GM23338 (cell line): Measurements from ENCODE around the gene CMC1. TPM values are rescaled to one million over a fixed set of nuclear protein-coding genes. Genes with fewer than 3 reads are reported as not detected.

Experiments used
- ATAC-seq: fragments of 200-7000 bp; cut with Tn5 transposase; 3 replicates; pipeline ENCODE4 v1.9.1; 2020
- DNase-seq: peaks from one replicate; pipeline ENCODE4 v3.0.0-alpha.2; 2015; ENCODE audit warnings: low spot score
- H2AFZ ChIP-seq: fragments of 200-600 bp; sonication (generic); 2 replicates; pipeline ENCODE4 v1.8.0; 2016; ENCODE audit warnings: antibody characterized with exemption, mild to moderate bottlenecking, moderate library complexity
- H3F3A ChIP-seq: fragments of 200-600 bp; sonication (generic); replicated peaks from 2 replicates; pipeline ENCODE4 v1.8.0; 2017; ENCODE audit warnings: antibody characterized with exemption, mixed run types, low read depth
- H3K27ac ChIP-seq: fragments of 200-600 bp; sonication (generic); 2 replicates; pipeline ENCODE4 v1.6.1; 2016; ENCODE audit warnings: low read depth
- H3K27me3 ChIP-seq: fragments of 200-600 bp; sonication (generic); 2 replicates; pipeline ENCODE4 v1.8.0; 2016; ENCODE audit warnings: mild to moderate bottlenecking, mixed run types, moderate library complexity; ENCODE audit not compliant: insufficient read depth
- H3K36me3 ChIP-seq: fragments of 200-600 bp; sonication (generic); 2 replicates; pipeline ENCODE4 v1.8.0; 2016; ENCODE audit warnings: mild to moderate bottlenecking; ENCODE audit not compliant: insufficient read depth
- H3K4me1 ChIP-seq: fragments of 200-600 bp; sonication (generic); 2 replicates; pipeline ENCODE4 v1.8.0; 2016; ENCODE audit warnings: mild to moderate bottlenecking, moderate library complexity; ENCODE audit not compliant: insufficient read depth
- H3K4me2 ChIP-seq: fragments of 200-600 bp; sonication (generic); 2 replicates; pipeline ENCODE4 v1.7.1; 2017; ENCODE audit warnings: mixed run types
- H3K4me3 ChIP-seq: fragments of 200-600 bp; sonication (generic); 2 replicates; pipeline ENCODE4 v1.6.1; 2016; ENCODE audit warnings: mixed run types
- H3K79me2 ChIP-seq: fragments of 200-600 bp; sonication (generic); replicated peaks from 2 replicates; pipeline ENCODE4 v1.8.0; 2017; ENCODE audit warnings: mild to moderate bottlenecking; ENCODE audit not compliant: insufficient read depth
- H3K9me2 ChIP-seq: fragments of 200-600 bp; sonication (generic); 2 replicates; pipeline ENCODE4 v1.8.0; 2017; ENCODE audit not compliant: insufficient read depth
- H4K20me1 ChIP-seq: fragments of 200-600 bp; sonication (generic); replicated peaks from 2 replicates; pipeline ENCODE4 v1.8.0; 2017; ENCODE audit warnings: mild to moderate bottlenecking; ENCODE audit not compliant: insufficient read depth
- H3K27ac Mint-ChIP-seq: 2 replicates; pipeline ENCODE4 v1.8.0; 2020; ENCODE audit warnings: inconsistent platforms, mild to moderate bottlenecking, moderate library complexity, mixed read lengths
- H3K27me3 Mint-ChIP-seq: 3 replicates; pipeline ENCODE4 v1.8.0; 2022; ENCODE audit warnings: low read depth, mild to moderate bottlenecking, moderate library complexity, mixed read lengths, inconsistent platforms; ENCODE audit not compliant: insufficient read depth, poor library complexity
- H3K36me3 Mint-ChIP-seq: 3 replicates; pipeline ENCODE4 v1.8.0; 2021; ENCODE audit warnings: low read depth, mild to moderate bottlenecking, inconsistent platforms, moderate library complexity, mixed read lengths
- H3K4me1 Mint-ChIP-seq: 3 replicates; pipeline ENCODE4 v1.8.0; 2020; ENCODE audit warnings: mild to moderate bottlenecking, inconsistent platforms, mixed read lengths
- H3K4me3 Mint-ChIP-seq: 3 replicates; pipeline ENCODE4 v1.8.0; 2021; ENCODE audit warnings: moderate library complexity, mild to moderate bottlenecking, inconsistent platforms, mixed read lengths
- H3K9me3 Mint-ChIP-seq: 3 replicates; pipeline ENCODE4 v1.8.0; 2020; ENCODE audit warnings: moderate library complexity, mild to moderate bottlenecking, inconsistent platforms, mixed read lengths
- CREB1 ChIP-seq: fragments of 250-450 bp; sonication (Bioruptor Pico); IDR thresholded peaks from 2 replicates; pipeline ENCODE4 v1.5.0; 2020; ENCODE audit warnings: low read depth, mild to moderate bottlenecking, moderate library complexity
- polyA plus RNA-seq: library from polyadenylated mRNA; unstranded; fragments of >200 nt; fragmentation: Nextera tagmentation; extraction: Ambion mirVana; gene quantifications from 2 replicates; pipeline ENCODE4 v1.2.1, GENCODE V29; 2016
- total RNA-seq: library from RNA; depleted of rRNA; stranded (reverse); fragments of >200 nt; shearing (Covaris generic); gene quantifications from 2 replicates; pipeline ENCODE4 v1.2.3, GENCODE V29; 2014
- TF ChIP-seq, protein P1 (sequence below): fragments of 250-450 bp; sonication (Bioruptor Pico); IDR thresholded peaks from 2 replicates; pipeline ENCODE4 v1.5.0; 2020; ENCODE audit warnings: mild to moderate bottlenecking, moderate library complexity
- TF ChIP-seq, protein P2 (sequence below): IDR thresholded peaks from 2 replicates; pipeline ENCODE4 v1.6.1; 2016; ENCODE audit warnings: antibody characterized with exemption

CMC1 gene
- total and polyA plus RNA-seq, 2 experiments from 2014 or later = 9.2 to 144 TPM

DNA sequence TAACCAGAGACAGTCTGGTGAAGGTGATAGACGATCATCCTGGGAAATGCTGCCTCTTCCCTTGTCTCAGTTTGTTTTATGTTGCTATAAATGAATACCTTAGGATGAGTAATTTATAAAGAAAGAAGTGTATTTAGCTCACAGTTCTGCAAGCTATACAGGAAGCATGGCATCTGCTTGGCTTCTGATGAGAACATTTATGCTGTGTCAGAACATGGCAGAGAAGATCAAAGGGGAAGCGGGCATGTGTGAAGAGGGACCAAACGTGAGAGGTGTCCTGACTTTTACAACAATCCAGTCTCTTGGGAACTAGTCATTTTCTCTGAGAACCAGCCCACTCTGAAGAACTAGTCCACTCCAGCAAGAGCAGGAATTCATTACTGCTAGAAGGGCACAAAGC is 9.6 kb downstream of the CMC1 start:
- Histone ChIP-seq H3K4me3 (no peak overlapping the region), H3K36me3 (no peaks in the 10 kb centered on the region), H3K9me2 (no peaks in the 10 kb centered on the region), H3K27me3 (no peaks in the 10 kb centered on the region), H2AFZ (no peak overlapping the region), H3K27ac (no peak overlapping the region), H4K20me1 (0 out of 2 replicates have a peak, but pooled peaks cover 5% of the 10 kb centered on the region), H3K4me1 (peaks cover 49% of the 10 kb centered on the region), H3F3A (no peaks in the 10 kb centered on the region), H3K79me2 (peaks cover 38% of the 10 kb centered on the region), H3K4me2 (no peak overlapping the region)
- Mint-ChIP-seq H3K9me3 (no peaks in the 10 kb centered on the region), H3K36me3 (no peaks in the 10 kb centered on the region), H3K27me3 (peaks cover 1% of the 10 kb centered on the region), H3K4me1 (peaks cover 57% of the 10 kb centered on the region), H3K4me3 (no peak overlapping the region), H3K27ac (no peak overlapping the region)
- TF ChIP-seq, protein P1, sequence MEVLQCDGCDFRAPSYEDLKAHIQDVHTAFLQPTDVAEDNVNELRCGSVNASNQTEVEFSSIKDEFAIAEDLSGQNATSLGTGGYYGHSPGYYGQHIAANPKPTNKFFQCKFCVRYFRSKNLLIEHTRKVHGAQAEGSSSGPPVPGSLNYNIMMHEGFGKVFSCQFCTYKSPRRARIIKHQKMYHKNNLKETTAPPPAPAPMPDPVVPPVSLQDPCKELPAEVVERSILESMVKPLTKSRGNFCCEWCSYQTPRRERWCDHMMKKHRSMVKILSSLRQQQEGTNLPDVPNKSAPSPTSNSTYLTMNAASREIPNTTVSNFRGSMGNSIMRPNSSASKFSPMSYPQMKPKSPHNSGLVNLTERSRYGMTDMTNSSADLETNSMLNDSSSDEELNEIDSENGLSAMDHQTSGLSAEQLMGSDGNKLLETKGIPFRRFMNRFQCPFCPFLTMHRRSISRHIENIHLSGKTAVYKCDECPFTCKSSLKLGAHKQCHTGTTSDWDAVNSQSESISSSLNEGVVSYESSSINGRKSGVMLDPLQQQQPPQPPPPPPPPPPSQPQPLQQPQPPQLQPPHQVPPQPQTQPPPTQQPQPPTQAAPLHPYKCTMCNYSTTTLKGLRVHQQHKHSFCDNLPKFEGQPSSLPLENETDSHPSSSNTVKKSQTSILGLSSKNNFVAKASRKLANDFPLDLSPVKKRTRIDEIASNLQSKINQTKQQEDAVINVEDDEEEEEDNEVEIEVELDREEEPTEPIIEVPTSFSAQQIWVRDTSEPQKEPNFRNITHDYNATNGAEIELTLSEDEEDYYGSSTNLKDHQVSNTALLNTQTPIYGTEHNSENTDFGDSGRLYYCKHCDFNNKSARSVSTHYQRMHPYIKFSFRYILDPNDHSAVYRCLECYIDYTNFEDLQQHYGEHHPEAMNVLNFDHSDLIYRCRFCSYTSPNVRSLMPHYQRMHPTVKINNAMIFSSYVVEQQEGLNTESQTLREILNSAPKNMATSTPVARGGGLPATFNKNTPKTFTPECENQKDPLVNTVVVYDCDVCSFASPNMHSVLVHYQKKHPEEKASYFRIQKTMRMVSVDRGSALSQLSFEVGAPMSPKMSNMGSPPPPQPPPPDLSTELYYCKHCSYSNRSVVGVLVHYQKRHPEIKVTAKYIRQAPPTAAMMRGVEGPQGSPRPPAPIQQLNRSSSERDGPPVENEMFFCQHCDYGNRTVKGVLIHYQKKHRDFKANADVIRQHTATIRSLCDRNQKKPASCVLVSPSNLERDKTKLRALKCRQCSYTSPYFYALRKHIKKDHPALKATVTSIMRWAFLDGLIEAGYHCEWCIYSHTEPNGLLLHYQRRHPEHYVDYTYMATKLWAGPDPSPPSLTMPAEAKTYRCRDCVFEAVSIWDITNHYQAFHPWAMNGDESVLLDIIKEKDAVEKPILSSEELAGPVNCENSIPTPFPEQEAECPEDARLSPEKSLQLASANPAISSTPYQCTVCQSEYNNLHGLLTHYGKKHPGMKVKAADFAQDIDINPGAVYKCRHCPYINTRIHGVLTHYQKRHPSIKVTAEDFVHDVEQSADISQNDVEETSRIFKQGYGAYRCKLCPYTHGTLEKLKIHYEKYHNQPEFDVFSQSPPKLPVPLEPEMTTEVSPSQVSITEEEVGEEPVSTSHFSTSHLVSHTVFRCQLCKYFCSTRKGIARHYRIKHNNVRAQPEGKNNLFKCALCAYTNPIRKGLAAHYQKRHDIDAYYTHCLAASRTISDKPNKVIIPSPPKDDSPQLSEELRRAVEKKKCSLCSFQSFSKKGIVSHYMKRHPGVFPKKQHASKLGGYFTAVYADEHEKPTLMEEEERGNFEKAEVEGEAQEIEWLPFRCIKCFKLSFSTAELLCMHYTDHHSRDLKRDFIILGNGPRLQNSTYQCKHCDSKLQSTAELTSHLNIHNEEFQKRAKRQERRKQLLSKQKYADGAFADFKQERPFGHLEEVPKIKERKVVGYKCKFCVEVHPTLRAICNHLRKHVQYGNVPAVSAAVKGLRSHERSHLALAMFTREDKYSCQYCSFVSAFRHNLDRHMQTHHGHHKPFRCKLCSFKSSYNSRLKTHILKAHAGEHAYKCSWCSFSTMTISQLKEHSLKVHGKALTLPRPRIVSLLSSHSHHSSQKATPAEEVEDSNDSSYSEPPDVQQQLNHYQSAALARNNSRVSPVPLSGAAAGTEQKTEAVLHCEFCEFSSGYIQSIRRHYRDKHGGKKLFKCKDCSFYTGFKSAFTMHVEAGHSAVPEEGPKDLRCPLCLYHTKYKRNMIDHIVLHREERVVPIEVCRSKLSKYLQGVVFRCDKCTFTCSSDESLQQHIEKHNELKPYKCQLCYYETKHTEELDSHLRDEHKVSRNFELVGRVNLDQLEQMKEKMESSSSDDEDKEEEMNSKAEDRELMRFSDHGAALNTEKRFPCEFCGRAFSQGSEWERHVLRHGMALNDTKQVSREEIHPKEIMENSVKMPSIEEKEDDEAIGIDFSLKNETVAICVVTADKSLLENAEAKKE (CRISPR knock-in tag) = no peak
- no peak for TF ChIP-seq CREB1
- DNase-seq (no peak), ATAC-seq (no peak)

DNA sequence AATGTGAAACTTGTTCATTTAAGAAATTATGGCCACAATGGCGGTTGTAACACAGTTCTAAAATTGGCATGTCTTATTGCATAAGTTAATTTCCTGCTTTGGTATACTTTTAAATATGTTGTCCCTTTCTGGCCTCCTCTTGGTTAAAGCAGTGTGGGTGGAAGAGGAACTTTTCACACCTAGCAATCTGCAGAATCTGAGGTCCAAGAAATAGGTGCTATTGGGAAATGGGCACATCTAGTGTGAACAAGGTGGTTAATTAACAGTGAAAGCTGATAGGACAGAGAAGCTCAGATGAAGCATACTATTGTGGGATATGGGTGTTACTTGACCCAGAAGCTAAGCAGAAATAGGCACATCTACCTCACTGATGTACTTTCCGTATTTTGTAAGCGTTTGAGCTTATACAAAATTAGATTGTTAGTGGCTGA is 10.6 kb downstream of the CMC1 start:
- no peaks in the 10 kb centered on the region for H3K27me3 ChIP-seq
- Mint-ChIP-seq H3K36me3 (no peaks in the 10 kb centered on the region), H3K27ac (no peak overlapping the region), H3K9me3 (no peaks in the 10 kb centered on the region), H3K4me1 (peaks cover 48% of the 10 kb centered on the region), H3K4me3 (no peak overlapping the region), H3K27me3 (peaks cover 1% of the 10 kb centered on the region)
- ATAC-seq (no peak), DNase-seq (no peak)
- H3F3A ChIP-seq = no peaks in the 10 kb centered on the region
- H3K27ac ChIP-seq = no peak overlapping the region
- H2AFZ ChIP-seq = no peak overlapping the region
- H3K79me2 ChIP-seq = peaks cover 28% of the 10 kb centered on the region
- H3K4me2 ChIP-seq = 0 out of 2 replicates have a peak overlapping the region, but pooled peaks have one; percentile 4
- no peaks in the 10 kb centered on the region for H3K36me3 ChIP-seq
- H3K4me3 ChIP-seq = no peak overlapping the region
- 0 out of 2 replicates have a peak, but pooled peaks cover 5% of the 10 kb centered on the region for H4K20me1 ChIP-seq
- H3K4me1 ChIP-seq = peaks cover 40% of the 10 kb centered on the region
- TF ChIP-seq, protein P2, sequence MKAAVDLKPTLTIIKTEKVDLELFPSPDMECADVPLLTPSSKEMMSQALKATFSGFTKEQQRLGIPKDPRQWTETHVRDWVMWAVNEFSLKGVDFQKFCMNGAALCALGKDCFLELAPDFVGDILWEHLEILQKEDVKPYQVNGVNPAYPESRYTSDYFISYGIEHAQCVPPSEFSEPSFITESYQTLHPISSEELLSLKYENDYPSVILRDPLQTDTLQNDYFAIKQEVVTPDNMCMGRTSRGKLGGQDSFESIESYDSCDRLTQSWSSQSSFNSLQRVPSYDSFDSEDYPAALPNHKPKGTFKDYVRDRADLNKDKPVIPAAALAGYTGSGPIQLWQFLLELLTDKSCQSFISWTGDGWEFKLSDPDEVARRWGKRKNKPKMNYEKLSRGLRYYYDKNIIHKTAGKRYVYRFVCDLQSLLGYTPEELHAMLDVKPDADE = no peak
- H3K9me2 ChIP-seq = no peaks in the 10 kb centered on the region
